Measurements from ENCODE around the gene IGFN1.
"Not testable (repeated sequence)": the region's sequence is repeated elsewhere in the genome, so short reads cannot be mapped to it uniquely, and the experiment has no call there.

The IGFN1 gene

DNA sequence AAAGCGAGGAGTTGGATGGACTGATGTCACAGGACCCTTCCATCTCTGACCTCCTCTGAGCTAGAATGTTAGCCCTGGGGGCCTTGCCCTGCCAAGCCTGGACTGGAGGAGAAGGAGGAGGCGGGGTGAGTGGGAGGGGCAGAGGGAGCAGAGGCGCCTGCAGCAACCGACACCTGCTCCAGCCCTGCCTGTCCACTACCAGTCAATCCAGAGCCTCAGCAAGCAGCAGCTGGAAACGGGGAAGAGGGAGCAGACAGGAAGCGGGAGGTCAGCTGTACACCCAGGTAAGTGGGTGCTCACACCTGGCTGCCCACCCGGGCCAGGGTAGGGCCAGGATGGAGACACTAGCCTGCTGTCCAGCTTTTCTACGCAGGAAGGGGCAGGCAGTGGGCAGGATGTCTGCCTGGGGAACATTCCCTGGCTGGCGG, at the start of gene IGFN1:
Gene IGFN1, plus strand, starts transcription at position 201 of the 428 bp plus-strand sequence. CDS start 2,470 bp downstream, outside the sequence.
- peak; percentile 93 for DNase-seq (ENCODE audit: low read depth, low spot score)

DNA sequence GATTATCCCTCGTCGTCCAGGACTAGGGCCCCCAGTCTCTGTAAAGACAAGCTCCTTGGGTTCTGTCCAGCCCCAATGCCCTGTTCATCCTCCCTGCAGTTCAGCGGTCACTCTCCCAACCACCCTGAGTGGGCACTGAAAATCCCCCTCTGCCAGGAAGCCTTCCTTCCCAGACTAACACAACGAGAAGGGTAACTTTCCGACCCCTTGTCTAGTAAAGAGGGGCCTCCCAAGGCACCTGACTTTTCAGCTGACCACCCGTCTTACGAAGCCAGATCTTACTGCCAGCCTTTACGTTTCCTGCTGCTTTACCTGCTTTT, 49.7 kb upstream of the IGFN1 start:
- no peak for DNase-seq (ENCODE audit: low read depth, low spot score)

DNA sequence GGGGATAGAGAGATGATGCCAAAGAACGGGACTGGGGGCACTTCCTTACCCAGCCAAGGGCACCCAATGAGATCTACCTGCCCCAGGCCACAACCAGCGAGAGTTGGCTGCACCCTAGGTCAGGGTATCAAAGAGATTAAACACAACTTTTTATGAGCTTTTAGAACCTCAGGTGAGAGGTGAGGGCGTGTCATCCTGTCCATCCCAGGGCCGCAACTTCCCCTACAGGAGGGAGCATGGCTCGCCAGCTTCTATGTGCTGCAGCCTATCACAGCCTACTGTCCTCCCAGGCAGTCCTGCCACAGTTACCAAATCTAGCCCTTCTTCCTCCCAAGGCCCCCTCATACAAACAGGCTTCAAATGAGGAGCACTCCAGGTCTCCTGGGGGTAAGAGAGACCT, 49.2 kb upstream of the IGFN1 start:
- DNase-seq (ENCODE audit: low read depth, low spot score): no peak

DNA sequence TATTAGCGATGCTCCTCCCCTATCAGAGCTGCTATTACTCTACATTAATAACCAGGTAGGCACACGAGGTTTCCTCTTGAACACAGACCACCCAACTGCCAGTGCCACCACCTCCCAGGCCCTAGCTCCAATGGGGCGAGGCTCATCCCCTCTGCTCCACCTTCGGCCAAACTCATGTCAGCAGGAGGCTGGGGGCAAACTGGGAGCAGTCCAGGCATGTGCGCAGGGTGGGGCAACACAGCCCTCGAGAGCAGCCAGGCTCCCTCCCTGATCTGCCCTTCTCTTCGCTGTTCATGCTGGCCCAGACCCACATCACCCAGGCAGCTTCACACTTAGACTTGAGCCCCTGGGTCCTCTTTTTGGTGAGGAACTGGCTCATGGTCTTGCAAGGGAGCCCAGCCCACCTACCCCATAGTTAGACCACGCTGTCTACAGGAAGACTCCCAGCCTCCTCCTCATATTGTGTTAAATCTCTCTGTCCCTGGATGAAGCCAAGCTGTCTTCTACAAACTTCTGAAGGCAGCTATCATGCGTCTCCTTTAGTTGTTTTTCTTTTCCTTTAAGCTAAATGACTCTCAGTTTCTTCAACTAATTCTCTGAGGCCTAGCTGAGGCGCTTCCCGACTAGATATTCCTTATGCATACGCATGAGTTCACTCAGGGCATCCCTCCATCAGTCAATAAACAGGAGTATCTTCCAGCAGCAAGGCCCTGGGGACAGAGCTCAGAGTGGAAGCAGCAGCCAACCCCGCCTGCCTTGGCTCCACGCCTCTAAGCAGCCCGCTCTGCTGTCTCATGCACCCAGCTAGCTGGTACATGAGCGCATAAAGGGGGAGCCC, 48.4 kb upstream of the IGFN1 start:
- no peak for DNase-seq (ENCODE audit: low read depth, low spot score)

DNA sequence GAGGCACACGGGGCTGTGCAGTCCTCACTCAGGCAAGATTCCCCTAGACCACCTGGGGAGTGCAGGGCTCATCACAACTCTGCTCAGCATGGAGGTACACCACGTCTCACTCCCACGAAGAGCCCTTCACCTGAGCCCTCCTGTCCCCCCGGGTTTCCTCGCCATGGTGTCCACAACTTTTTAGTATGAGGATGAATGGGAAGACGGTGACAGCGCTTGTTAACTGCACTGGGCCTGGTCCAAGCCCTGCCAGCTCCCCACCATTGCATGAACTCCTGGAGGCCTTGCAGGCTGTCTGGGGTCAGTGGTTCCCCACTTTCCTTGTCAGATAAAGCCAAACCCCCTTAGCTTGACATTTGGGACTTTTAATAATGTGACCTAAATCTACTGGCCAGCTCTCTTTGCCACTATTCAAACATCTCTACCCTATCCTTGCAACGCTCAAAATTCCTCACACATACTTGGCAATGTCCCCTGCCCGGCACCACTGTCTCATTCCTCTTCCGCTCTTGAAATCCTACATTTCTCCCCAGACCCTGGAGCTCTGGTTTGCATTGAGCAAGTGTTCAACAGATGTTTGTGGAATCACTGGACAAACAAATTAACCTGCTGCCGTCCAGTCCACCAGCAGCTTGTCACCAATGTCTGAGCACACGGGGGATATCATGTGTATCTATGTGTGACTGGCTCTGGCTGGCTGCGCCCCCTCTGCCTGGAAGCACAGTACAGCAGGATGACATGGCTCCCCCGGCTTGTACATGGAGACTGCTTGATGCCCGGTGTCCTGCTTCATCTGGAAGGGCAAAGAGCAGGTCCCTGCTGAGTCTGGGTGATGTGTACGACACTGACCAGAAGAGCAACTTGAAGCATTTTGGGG, 47.5 kb upstream of the IGFN1 start:
- no peak for DNase-seq (ENCODE audit: low read depth, low spot score)

DNA sequence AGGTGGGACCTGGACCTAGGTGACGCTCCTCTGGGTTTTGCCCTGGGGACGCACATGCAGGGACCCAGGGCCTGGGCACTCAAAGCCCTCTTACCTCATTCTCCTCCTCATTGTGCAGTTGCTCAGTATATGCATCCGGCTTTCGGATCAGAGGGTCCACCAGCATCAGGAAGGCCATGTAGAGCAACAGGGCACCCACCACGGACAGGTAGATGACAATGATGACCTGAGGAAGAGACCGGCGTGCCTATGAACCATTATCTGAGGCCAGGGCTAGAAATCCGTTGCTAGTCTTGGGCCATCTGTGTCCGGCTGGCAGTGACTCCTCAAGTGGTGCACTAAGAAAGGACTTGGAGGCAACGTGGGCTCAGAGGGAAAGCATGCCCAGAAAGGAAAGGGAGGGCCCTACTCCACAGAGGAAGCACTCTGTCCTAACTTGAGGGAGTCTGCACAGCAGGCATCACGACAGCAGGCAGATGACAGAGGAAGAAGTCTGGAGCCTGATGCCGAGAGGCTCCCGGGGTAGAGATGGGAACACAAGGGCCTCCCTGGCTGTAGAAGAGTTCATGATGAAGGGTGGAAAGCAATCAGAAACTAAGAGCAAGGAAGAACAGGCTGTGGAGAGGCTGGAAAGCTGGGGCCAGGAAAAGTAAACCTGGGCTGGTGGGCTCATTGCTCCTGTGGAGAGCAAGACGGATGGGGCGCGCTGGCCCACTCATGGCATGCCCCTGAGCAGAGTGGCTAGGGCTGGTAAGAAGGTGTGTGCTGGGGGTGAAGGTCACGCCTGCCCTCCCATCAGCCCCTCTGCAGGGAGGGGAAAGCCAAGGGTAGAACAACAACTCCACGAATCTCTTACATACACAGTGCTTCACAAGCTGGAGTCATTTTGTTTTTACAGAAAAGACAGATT, 46.6 kb upstream of the IGFN1 start:
- DNase-seq (ENCODE audit: low read depth, low spot score): no peak

DNA sequence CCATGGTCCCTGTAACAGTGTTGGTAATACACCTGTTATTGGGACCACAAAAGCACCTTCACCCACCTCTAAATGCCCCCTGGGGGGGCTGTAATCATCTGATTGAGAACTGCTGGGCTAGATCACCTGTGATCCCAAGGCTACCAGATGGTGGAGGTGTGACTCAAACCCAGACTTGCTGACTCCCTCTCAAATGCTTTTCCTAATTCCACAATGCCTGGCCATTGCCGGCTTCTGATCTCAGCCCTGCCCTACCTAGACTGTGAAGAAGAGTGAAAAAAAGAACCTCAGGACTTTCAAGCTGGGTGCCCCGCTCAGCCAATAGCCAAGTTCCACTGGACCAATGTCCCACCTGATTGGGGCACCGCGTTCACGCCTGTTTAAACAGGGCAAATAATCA, 45.9 kb upstream of the IGFN1 start:
- no peak for DNase-seq (ENCODE audit: low read depth, low spot score)

DNA sequence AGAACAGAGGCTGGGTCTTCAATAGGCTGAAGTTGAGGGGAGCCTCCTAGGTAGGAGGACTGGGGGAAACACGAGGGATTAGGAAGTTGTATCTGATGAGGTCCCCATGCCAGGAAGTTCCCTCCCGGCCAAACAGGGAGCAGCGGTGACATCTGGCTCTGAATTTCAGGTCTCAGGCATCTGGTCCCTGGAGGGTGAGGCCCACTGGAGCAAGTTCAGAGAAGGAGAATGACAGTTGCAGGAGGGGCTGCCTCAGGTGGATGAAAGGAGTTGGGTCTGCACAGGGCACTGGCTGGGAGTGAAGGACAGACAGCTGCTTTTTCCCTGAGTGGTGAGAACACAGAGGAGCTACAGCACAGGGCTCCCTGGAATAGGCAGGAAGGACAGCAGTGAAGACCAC, 45.5 kb upstream of the IGFN1 start:
- no peak for DNase-seq (ENCODE audit: low read depth, low spot score)

DNA sequence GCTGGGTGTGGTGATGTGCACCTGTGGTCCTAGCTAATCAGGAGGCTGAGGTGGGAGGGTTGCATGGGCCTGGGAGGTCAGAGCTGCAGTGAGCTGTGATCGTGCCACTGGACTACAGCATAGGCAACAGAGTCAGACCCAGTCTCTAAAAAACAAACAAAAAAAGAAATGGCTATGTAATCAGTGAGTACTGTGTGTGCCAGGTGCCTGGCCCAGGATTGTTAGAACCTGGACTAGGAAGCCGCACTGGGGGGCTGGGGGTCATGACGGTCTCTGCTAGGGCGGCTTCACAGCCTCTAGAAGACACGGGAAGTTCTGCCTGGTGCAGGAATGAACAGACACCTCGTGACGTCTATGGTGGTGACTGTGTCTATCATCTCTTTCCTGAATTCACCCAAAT, 44.8 kb upstream of the IGFN1 start:
- no peak for DNase-seq (ENCODE audit: low read depth, low spot score)

DNA sequence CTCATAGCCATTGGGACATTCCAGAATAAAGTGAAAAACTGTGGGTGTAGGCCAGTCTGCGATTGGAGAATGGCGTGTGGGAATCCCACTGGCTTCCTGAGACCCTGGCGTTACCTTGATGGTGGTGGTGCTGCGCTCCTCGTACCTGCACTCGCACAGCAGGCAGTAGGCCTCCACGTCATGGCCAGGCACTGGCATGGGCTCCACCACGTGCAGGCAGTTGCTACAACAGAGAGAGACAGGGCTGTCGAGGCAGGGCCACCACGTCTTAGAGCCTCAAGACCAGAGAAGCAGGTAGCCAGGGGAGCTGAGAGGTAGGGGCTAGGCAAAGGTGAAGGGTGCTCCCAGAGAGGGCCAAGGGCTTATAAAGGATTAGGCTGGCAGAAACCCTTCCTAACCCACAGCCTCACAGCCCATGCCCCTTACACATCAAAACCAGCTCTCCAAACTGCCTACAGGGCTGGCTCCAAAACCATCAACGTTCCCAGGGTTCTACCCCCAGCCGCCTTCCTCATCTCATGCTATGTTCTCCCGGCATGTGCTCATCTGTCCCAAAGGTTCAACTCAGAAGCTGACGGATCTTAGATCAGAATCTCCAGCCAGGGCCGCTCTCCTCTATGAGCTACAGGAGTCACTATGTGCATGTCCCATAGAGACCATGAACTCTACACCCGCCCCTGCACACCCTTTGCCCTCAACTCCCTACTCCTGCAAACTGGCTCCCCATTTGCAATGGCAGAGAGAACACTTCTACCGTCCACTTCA, 43.8 kb upstream of the IGFN1 start:
- DNase-seq (ENCODE audit: low read depth, low spot score): no peak

DNA sequence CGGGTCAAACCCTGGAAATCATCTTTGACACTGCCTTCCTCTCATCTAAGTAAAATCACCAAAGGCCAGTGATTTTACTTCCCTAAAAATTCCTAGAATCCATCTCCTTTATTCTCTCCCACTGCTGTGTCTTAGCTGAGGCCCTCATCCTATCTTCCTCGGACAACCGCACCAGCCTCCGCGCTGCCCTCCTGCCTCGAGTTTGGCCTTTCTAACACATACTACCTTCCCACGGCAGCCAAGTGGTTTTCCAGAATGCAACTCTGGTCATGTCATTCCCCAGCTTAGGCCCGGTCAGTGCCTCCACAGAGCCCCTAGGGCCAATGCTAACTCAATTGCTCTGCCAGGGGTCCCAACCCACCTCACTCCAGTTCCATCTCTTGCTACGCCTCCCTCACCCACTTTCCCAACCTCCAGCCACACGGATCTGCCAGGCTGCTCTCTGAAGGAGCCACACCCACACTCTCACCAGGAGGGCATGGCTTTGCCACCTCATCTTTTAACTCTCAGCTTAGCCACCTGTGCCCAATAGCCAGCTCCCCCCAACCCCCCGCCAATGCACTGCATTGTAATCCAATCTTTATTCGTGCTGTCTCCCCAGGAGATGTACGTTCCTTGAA, 43.1 kb upstream of the IGFN1 start:
- DNase-seq (ENCODE audit: low read depth, low spot score): no peak

DNA sequence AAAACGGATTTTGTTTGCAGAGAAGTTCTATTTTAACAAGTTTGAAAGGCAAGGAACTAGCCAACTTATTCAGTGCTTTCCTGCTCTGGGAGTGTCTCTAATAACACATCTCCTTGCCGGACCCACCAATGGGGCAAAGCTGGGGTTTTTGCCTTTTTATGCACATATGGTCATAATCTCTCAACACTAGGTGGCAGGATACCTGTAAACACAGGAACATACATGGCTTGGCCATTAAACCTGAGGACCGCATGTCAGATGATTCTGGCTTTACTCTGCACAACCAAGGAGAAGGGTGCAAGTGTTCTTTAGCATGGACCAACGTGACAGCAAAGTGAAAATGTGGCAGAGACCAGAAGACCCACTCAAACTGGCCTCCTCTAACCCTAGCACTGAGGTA, 41.2 kb upstream of the IGFN1 start:
- no peak for DNase-seq (ENCODE audit: low read depth, low spot score)

DNA sequence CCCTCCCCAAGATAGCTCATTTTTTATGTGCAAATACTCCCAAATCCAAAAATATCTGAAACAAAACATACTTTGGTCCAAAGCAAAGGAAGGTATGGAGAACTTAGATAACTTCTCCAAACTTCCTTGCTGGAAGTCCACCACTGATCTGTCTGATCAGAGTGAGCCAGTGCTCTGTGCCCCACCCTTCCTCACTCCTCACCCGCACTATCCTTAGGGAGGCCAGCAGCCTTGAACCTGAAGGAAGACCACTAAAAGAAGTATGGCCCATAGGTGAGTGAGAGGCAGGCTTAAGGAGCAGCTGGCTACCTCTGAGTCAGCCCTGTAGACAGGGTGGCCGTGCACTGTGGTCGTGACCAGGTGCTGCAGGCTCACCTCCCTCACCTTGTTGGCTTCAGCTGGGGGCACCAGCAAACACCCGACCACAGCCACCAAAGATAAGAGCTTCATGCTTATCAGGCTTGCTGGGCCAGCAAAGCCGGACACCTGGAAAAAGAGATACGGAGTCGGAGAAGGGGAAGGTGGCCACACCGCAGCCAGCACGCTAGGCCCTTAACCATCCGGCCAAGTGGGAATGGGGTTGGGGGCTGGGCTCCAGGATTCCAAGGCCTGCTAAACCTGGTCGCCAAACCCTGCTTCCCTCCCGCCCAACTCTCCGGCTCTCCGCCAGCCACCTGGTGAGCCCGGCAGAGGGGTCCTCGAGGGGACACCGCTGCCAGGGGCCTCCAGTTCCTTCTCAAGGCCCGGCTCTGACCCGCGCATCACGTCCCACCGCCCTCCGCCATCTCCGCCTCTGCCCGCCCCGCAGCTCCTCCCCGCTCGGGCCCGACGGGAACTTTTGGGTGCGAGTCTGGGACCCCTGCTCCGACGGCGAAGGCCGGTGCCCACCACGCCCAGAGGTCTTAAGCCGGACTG, 36.9 kb upstream of the IGFN1 start:
- DNase-seq (ENCODE audit: low read depth, low spot score): peak; percentile 64

DNA sequence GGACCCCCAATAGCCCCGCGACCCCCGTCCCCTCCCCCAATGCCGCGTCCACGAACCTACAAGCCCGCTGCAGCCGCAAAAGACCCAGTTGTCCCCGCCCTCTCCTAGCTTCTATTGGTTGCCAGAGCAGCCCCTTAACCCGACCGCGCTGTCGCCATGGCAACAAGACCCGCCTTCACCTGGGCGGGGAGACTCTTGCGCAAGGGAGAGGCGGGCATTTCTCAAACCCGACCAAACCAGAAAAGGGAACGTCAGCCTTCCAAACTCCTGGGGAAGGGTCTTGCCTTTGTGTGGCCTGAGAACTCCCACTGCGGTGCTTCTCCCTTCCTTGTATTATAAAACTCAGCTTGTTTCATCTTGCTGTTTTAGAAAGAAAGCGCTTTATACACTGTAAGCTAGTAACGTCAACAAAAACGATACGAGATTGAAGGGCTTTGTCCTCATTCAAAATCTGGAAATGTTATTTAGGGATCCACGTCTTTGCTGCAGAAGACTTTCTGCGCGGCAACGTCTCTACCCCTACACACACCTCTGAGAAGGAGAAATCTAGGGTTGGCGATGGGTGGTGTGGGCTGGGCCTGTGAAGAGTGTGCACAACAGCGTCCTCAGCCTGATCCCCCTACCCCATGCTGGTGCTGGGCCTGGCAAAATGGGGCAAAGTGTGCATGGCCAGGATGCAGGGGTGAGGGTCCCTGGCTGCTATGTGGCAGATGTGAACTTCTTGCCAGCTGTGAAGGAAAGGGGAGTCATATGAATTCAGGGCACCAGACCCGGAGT, 36.0 kb upstream of the IGFN1 start, which contains the start of gene TMEM9:
Gene TMEM9, minus strand, starts transcription at position 86 of the 777 bp plus-strand sequence. CDS start 551 bp downstream, outside the sequence.
- peak; percentile 99 for DNase-seq (ENCODE audit: low read depth, low spot score)

DNA sequence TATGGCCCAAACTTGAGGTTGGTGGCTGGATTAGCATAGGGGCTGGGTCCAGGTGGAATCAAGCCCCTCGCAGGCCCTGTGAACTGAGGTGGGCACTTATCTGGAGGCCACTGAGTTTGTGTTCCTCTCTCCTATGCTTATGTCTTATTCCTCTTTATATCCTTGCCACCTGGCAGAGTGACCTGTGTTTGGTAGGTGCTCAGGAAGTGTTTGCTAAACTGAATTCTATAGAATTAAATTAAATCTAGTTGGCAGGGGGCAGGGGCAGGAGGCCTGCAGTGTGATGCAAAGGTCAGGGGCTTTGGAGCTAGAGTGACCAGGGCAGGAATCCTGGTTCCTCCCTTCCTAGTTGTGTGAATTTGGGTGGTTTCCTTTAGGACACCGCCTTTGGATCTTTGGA, 35.3 kb upstream of the IGFN1 start:
- DNase-seq (ENCODE audit: low read depth, low spot score): no peak

DNA sequence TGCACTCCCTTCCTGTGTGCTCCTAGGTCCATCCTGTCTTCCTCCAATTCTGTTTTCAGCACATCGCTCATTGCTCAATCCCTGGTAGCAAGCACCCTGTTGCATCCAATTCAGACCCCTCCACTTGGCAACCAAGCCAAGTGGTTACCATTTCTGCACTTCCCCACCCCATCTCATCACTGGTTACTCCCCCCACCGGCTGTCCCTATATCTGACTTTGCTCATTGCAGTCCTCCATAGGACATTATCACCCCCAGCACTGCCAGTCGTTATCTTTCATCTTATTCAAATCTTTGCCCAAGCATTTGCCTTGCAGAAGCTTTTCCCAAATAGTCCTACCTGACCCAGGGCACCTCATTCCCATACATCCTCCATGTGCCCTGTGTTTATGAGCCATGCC, 34.3 kb upstream of the IGFN1 start:
- no peak for DNase-seq (ENCODE audit: low read depth, low spot score)

DNA sequence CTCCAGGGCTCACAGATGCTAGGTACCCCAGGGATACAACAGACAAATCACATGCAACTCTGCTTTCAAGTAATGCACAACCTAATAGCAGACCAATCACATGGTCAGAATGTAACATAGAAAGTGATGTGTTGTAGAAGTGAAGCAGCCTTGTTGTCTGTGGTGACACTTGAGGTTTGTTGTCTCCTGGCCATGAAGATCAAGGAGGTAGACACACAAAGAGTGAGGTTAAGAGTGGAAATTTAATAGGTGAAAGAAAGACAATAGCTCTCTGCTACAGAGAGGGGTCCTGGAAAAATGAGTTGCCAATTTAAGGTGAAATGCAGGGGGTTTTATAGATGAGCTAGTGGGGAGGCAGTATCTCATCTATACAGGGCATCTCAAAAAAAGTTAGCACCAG, 33.8 kb upstream of the IGFN1 start:
- DNase-seq (ENCODE audit: low read depth, low spot score): no peak

DNA sequence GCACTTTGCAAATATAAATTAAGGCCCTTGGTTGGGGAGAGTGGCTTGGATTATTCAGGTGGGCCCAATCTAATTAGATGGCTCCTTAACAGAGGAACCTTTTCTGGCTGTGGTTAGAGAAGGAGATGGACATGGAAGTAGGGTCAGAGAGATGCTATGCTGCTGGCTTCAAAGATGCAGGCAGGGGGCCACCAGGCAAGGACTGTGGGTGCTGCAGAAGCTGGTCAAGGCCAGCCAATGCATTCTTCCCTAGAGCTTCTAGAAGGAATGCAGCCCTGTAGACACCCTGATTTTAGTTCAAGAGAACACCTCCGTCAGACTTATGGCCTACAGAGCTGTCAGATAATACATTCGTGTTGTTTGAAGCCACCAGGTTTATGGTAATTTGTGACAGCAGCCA, 32.7 kb upstream of the IGFN1 start:
- no peak for DNase-seq (ENCODE audit: low read depth, low spot score)

DNA sequence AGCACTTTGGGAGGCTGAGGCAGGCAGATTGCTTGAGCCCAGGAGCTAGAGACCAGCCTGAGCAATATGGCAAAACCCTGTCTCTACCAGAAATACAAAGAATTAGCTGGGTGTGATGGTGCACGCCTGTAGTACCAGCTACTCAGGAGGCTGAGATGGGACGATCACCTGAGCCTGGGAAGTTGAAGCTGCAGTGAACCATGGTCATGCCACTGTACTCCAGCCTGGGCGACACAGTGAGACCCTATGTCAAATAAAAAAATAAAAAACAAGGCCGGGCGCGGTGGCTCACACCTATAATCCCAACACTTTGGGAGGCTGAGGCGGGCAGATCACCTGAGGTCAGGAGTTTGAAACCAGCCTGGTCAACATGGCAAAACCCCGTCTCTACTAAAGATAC, 27.6 kb upstream of the IGFN1 start:
- not testable (repeated sequence) for DNase-seq (ENCODE audit: low read depth, low spot score)

Data from ELF-1 (cell line).